HG02938 (cell line): ENCODE data around the gene AP1G2.
"Not testable (repeated sequence)": the region's sequence is repeated elsewhere in the genome, so short reads cannot be mapped to it uniquely, and the experiment has no call there.

Source experiments
- ATAC-seq: cut with Tn5 transposase; IDR thresholded peaks from one replicate; pipeline ENCODE4 v1.9.1; 2021; ENCODE audit warnings: mild to moderate bottlenecking, moderate library complexity; ENCODE audit not compliant: unreplicated experiment

Gene AP1G2

GRCh38 chr14:23601424-23601823, 33.8 kb upstream of the AP1G2 start:
- ATAC-seq = no peak

- no peak for ATAC-seq
Measured at GRCh38 chr14:23600806-23601205, 33.2 kb upstream of the AP1G2 start.

- ATAC-seq = no peak
Measured at GRCh38 chr14:23600322-23600707, 32.7 kb upstream of the AP1G2 start.

- not testable (repeated sequence) for ATAC-seq
Measured at GRCh38 chr14:23594191-23594590, 26.6 kb upstream of the AP1G2 start.

GRCh38 chr14:23590198-23590597, 22.6 kb upstream of the AP1G2 start:
- no peak for ATAC-seq

- ATAC-seq = no peak
Measured at GRCh38 chr14:23589606-23590005, 22.0 kb upstream of the AP1G2 start.

GRCh38 chr14:23588884-23589598, 21.4 kb upstream of the AP1G2 start:
- peak; percentile 94 for ATAC-seq

- not testable (repeated sequence) for ATAC-seq
Measured at GRCh38 chr14:23584527-23585203, 17.1 kb upstream of the AP1G2 start.

GRCh38 chr14:23583761-23584526, 16.4 kb upstream of the AP1G2 start:
- not testable (repeated sequence) for ATAC-seq

GRCh38 chr14:23582906-23583760, 15.5 kb upstream of the AP1G2 start:
- ATAC-seq = no peak

- ATAC-seq = no peak
Measured at GRCh38 chr14:23580948-23581281, 13.3 kb upstream of the AP1G2 start.

- no peak for ATAC-seq
Measured at GRCh38 chr14:23580152-23580926, 12.7 kb upstream of the AP1G2 start.

- no peak for ATAC-seq
Measured at GRCh38 chr14:23579739-23580138, 12.1 kb upstream of the AP1G2 start.

GRCh38 chr14:23579311-23579630, 11.7 kb upstream of the AP1G2 start:
- ATAC-seq = no peak

- no peak for ATAC-seq
Measured at GRCh38 chr14:23578560-23579310, 11.1 kb upstream of the AP1G2 start, which contains the start of gene JPH4. Gene JPH4 (minus strand): TSS chr14:23578790. CDS start chr14:23577453, 1,337 bp downstream.

- no peak for ATAC-seq
Measured at GRCh38 chr14:23577710-23578392, 10.3 kb upstream of the AP1G2 start.

GRCh38 chr14:23577004-23577681, 9.6 kb upstream of the AP1G2 start:
- no peak for ATAC-seq

GRCh38 chr14:23573384-23574015, 5.9 kb upstream of the AP1G2 start:
- no peak for ATAC-seq
